ENCODE results near the gene DLAT. TPM values are rescaled to one million over a fixed set of nuclear protein-coding genes. Genes with fewer than 3 reads are reported as not detected.
"Not testable (repeated sequence)": the region's sequence is repeated elsewhere in the genome, so short reads cannot be mapped to it uniquely, and the experiment has no call there.

DLAT gene
- total RNA-seq, 1 donor from 2014 or later: 34.2 TPM

DNA sequence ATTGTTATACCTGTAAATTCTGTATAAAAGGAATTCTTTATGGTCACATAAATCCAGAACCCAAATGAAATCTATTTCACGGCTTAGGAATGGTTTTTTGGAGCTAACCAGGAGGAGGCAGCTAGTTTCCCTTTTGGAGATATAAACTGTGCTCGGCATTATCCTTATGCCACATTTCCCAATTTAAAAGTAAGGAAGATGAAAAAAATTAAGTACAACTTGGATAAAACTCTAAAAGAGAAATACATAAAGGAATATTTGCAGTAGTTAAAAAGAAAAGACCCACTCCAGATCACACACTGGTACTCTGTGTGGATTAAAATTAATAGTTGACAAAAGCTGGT is 17.7 kb downstream of the DLAT start:
- Mint-ChIP-seq H3K27ac (ENCODE audit: unreplicated experiment) (peak overlapping the region; percentile 82), H3K27me3 (ENCODE audit: low read depth, unreplicated experiment) (no peaks in the 10 kb centered on the region), H3K36me3 (ENCODE audit: low read depth, unreplicated experiment) (peaks cover 17% of the 10 kb centered on the region), H3K4me1 (ENCODE audit: low read depth, unreplicated experiment) (peaks cover 16% of the 10 kb centered on the region), H3K9me3 (ENCODE audit: unreplicated experiment) (peaks cover 7% of the 10 kb centered on the region), H3K4me3 (ENCODE audit: unreplicated experiment) (no peak overlapping the region)
- no peaks in the 10 kb centered on the region for H3K27me3 ChIP-seq (ENCODE audit: insufficient read depth, low read length)
- no peak overlapping the region for H2AFZ ChIP-seq (ENCODE audit: low read depth, low read length)
- DNase-seq (ENCODE audit: low read depth): no peak
- H3K27ac ChIP-seq (ENCODE audit: low read depth, low read length): no peak overlapping the region
- no peak for TF ChIP-seq EZH2 (IDR thresholded peaks at IDR 0.05; ENCODE audit: insufficient read depth, low read length)
- TF ChIP-seq, protein P1, sequence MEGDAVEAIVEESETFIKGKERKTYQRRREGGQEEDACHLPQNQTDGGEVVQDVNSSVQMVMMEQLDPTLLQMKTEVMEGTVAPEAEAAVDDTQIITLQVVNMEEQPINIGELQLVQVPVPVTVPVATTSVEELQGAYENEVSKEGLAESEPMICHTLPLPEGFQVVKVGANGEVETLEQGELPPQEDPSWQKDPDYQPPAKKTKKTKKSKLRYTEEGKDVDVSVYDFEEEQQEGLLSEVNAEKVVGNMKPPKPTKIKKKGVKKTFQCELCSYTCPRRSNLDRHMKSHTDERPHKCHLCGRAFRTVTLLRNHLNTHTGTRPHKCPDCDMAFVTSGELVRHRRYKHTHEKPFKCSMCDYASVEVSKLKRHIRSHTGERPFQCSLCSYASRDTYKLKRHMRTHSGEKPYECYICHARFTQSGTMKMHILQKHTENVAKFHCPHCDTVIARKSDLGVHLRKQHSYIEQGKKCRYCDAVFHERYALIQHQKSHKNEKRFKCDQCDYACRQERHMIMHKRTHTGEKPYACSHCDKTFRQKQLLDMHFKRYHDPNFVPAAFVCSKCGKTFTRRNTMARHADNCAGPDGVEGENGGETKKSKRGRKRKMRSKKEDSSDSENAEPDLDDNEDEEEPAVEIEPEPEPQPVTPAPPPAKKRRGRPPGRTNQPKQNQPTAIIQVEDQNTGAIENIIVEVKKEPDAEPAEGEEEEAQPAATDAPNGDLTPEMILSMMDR (IDR thresholded peaks at IDR 0.05; ENCODE audit: insufficient read depth, low read depth, low read length): no peak
- H4K20me1 ChIP-seq (ENCODE audit: insufficient read depth, low read length): no peaks in the 10 kb centered on the region
- no peak overlapping the region for H3K4me3 ChIP-seq (ENCODE audit: insufficient read depth, low read depth, low read length)
- H3K36me3 ChIP-seq (ENCODE audit: insufficient read depth, low read length): peaks cover 12% of the 10 kb centered on the region
- peak overlapping the region; percentile 12 for H3K4me2 ChIP-seq (ENCODE audit: low read length)
- H3K9ac ChIP-seq (ENCODE audit: low read length): no peak overlapping the region
- H3K9me3 ChIP-seq (ENCODE audit: insufficient read depth, low read depth, low read length): no peaks in the 10 kb centered on the region
- peaks cover 10% of the 10 kb centered on the region for H3K4me1 ChIP-seq (ENCODE audit: insufficient read depth, low read length)
- no peak for FAIRE-seq
- no peaks in the 10 kb centered on the region for H3K79me2 ChIP-seq (ENCODE audit: insufficient read depth, low read length)

DNA sequence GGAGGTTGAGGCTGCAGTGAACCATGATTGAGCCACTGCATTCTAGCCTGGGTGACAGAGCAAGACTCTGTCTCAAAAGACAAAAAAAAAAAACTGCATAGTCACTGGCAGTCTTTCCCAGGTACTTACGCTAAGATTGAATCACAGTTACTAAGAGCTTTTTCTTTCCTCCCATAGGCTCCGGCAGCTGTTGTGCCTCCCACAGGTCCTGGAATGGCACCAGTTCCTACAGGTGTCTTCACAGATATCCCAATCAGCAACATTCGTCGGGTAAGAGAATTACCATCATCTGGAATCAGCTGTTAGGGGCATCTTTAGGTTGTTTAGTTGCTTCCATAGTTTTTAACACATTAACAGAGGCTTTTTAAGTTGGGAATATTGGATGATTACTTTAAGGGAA is 19.8 kb downstream of the DLAT start:
- Histone ChIP-seq H3K27ac (ENCODE audit: low read depth, low read length) (no peak overlapping the region), H3K9me3 (ENCODE audit: insufficient read depth, low read depth, low read length) (no peaks in the 10 kb centered on the region), H3K4me3 (ENCODE audit: insufficient read depth, low read depth, low read length) (no peak overlapping the region), H3K27me3 (ENCODE audit: insufficient read depth, low read length) (no peaks in the 10 kb centered on the region), H4K20me1 (ENCODE audit: insufficient read depth, low read length) (no peaks in the 10 kb centered on the region), H3K79me2 (ENCODE audit: insufficient read depth, low read length) (no peaks in the 10 kb centered on the region), H3K9ac (ENCODE audit: low read length) (no peak overlapping the region), H2AFZ (ENCODE audit: low read depth, low read length) (no peak overlapping the region), H3K4me2 (ENCODE audit: low read length) (no peak overlapping the region), H3K36me3 (ENCODE audit: insufficient read depth, low read length) (peaks cover 6% of the 10 kb centered on the region), H3K4me1 (ENCODE audit: insufficient read depth, low read length) (peaks cover 13% of the 10 kb centered on the region)
- Mint-ChIP-seq H3K36me3 (ENCODE audit: low read depth, unreplicated experiment) (peaks cover 21% of the 10 kb centered on the region), H3K27ac (ENCODE audit: unreplicated experiment) (no peak overlapping the region), H3K4me1 (ENCODE audit: low read depth, unreplicated experiment) (peaks cover 20% of the 10 kb centered on the region), H3K9me3 (ENCODE audit: unreplicated experiment) (peaks cover 7% of the 10 kb centered on the region), H3K4me3 (ENCODE audit: unreplicated experiment) (no peak overlapping the region), H3K27me3 (ENCODE audit: low read depth, unreplicated experiment) (no peaks in the 10 kb centered on the region)
- FAIRE-seq (no peak), DNase-seq (ENCODE audit: low read depth) (no peak)
- TF ChIP-seq, protein P1 (IDR thresholded peaks at IDR 0.05; ENCODE audit: insufficient read depth, low read depth, low read length): no peak
- no peak for TF ChIP-seq EZH2 (IDR thresholded peaks at IDR 0.05; ENCODE audit: insufficient read depth, low read length)

DNA sequence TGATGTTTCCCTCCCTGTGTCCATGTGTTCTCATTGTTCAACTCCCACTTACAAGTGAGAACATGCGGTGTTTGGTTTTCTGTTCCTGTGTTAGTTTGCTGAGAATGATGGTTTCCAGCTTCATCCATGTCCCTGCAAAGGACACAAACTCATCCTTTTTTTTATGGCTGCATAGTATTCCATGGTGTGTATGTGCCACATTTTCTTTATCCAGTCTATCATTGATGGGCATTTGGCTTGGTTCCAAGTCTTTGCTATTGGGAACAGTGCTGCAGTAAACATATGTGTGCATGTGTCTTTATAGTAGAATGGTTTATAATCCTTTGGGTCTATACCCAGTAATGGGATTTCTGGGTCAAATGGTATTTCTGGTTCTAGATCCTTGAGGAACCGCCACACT is 21.4 kb downstream of the DLAT start:
- not testable (repeated sequence) for H3K9ac ChIP-seq (ENCODE audit: low read length); H3K27me3 ChIP-seq (ENCODE audit: insufficient read depth, low read length); DNase-seq (ENCODE audit: low read depth); H3K4me2 ChIP-seq (ENCODE audit: low read length); FAIRE-seq; H2AFZ ChIP-seq (ENCODE audit: low read depth, low read length); H3K9me3 ChIP-seq (ENCODE audit: insufficient read depth, low read depth, low read length); H3K79me2 ChIP-seq (ENCODE audit: insufficient read depth, low read length); H3K4me3 Mint-ChIP-seq (ENCODE audit: unreplicated experiment); H3K27ac ChIP-seq (ENCODE audit: low read depth, low read length); H4K20me1 ChIP-seq (ENCODE audit: insufficient read depth, low read length); H3K27ac Mint-ChIP-seq (ENCODE audit: unreplicated experiment); H3K27me3 Mint-ChIP-seq (ENCODE audit: low read depth, unreplicated experiment); H3K4me3 ChIP-seq (ENCODE audit: insufficient read depth, low read depth, low read length); H3K9me3 Mint-ChIP-seq (ENCODE audit: unreplicated experiment)
- Mint-ChIP-seq H3K36me3 (ENCODE audit: low read depth, unreplicated experiment) (peaks cover 23% of the 10 kb centered on the region), H3K4me1 (ENCODE audit: low read depth, unreplicated experiment) (peaks cover 17% of the 10 kb centered on the region)
- Histone ChIP-seq H3K4me1 (ENCODE audit: insufficient read depth, low read length) (peaks cover 13% of the 10 kb centered on the region), H3K36me3 (ENCODE audit: insufficient read depth, low read length) (peaks cover 13% of the 10 kb centered on the region)

DNA sequence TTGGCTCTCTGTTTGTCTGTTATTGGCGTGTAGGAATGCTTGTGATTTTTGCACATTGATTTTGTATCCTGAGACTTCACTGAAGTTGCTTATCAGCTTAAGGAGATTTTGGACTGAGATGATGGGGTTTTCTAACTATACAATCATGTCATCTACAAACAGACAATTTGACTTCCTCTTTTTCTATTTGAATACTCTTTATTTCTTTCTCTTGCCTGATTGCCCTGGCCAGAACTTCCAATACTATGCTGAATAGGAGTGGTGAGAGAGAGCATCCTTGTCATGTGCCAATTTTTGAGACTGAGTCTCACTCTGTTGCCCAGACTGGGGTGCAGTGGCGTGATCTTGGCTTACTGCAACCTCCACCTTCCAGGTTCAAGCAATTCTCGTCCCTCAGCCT is 23.0 kb downstream of the DLAT start:
- not testable (repeated sequence) for H3K9me3 Mint-ChIP-seq (ENCODE audit: unreplicated experiment); FAIRE-seq; H3K9ac ChIP-seq (ENCODE audit: low read length); H3K27ac Mint-ChIP-seq (ENCODE audit: unreplicated experiment); H3K27me3 ChIP-seq (ENCODE audit: insufficient read depth, low read length); H3K4me1 ChIP-seq (ENCODE audit: insufficient read depth, low read length); DNase-seq (ENCODE audit: low read depth); H2AFZ ChIP-seq (ENCODE audit: low read depth, low read length); H3K4me3 ChIP-seq (ENCODE audit: insufficient read depth, low read depth, low read length); H4K20me1 ChIP-seq (ENCODE audit: insufficient read depth, low read length); H3K79me2 ChIP-seq (ENCODE audit: insufficient read depth, low read length); H3K4me2 ChIP-seq (ENCODE audit: low read length); H3K27me3 Mint-ChIP-seq (ENCODE audit: low read depth, unreplicated experiment); H3K4me1 Mint-ChIP-seq (ENCODE audit: low read depth, unreplicated experiment); H3K27ac ChIP-seq (ENCODE audit: low read depth, low read length); H3K9me3 ChIP-seq (ENCODE audit: insufficient read depth, low read depth, low read length)
- peaks cover 22% of the 10 kb centered on the region for H3K36me3 ChIP-seq (ENCODE audit: insufficient read depth, low read length)
- peak overlapping the region; percentile 21 for H3K4me3 Mint-ChIP-seq (ENCODE audit: unreplicated experiment)
- H3K36me3 Mint-ChIP-seq (ENCODE audit: low read depth, unreplicated experiment): peaks cover 27% of the 10 kb centered on the region

All from astrocyte (in vitro differentiated cells and primary cell).